NCI-H1105 (cell line): ENCODE data around the gene CHFR.
"Not testable (repeated sequence)": the region's sequence is repeated elsewhere in the genome, so short reads cannot be mapped to it uniquely, and the experiment has no call there.

ENCODE experiments used
- DNase-seq: peaks from one replicate; lab custom pipeline; 2025; lab: John Stamatoyannopoulos, UW

CHFR gene, protein sequence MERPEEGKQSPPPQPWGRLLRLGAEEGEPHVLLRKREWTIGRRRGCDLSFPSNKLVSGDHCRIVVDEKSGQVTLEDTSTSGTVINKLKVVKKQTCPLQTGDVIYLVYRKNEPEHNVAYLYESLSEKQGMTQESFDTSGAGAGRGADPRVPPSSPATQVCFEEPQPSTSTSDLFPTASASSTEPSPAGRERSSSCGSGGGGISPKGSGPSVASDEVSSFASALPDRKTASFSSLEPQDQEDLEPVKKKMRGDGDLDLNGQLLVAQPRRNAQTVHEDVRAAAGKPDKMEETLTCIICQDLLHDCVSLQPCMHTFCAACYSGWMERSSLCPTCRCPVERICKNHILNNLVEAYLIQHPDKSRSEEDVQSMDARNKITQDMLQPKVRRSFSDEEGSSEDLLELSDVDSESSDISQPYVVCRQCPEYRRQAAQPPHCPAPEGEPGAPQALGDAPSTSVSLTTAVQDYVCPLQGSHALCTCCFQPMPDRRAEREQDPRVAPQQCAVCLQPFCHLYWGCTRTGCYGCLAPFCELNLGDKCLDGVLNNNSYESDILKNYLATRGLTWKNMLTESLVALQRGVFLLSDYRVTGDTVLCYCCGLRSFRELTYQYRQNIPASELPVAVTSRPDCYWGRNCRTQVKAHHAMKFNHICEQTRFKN

DNA sequence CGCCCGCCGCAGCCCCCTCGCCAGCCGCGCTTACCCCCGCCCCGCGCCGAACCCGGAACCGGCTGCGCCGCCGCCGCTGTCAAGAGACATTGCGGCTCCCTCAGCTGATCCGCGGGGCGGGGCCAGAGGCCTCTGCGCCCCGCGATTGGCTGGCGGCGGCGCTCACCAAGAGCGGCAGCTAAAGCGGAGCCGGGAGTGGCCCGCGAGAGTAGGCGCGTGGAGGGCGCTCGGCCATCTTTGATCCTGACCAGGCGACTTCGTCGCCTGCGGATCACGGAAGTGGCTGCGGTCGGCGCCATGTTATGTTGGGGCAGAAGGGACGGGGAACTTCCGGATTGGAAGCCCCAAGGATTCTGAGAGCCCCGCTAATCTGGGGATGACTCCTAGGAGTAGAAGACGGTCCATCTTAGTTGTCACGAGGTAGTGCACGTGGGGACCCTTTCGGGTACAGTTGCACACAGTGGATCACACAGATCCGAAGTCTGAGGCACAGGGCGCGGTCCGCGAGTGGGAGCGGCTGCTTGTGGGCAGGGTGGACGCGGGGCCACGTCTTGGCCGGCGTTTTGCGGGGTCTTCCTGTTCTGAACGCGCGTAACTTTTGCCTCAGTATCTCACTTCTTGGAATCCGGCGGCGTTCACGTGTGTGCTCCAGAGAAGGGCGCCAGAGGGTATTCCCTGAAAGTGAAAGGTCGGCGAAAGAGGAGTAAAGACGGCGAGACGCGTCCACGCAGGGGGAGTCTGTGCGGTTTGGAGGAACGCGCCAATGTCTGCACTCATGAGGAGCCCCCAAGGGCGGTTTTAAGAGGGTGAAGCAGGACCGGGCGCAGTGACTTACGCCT lies at the start of gene CHFR:
TSS of gene CHFR (minus strand) at position 93 of the 839 bp plus-strand sequence. CDS start 277 bp downstream, outside the sequence.
- peak; percentile 81 for DNase-seq

GRCh38 chr12:132936921-132937320 lies 49.5 kb upstream of the CHFR start:
- not testable (repeated sequence) for DNase-seq

DNA sequence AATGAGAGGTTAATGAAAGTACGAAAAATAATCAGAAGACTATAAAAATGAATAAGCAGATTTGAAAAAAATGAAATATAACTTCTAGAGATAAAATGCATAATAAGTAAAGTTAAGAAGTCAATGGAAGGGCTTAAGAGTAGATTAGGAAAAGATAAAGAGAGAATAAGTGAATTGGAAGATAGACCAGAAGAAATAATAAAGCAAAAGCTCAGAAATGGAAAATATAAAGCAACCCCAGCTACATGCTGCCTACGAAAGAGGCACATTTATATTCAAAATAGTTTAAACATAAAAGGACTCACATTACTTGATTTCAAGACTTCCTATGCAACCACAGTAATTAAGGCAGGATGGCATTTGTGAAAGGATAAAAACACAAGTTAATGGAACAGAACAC lies 48.8 kb upstream of the CHFR start:
- no peak for DNase-seq

DNA sequence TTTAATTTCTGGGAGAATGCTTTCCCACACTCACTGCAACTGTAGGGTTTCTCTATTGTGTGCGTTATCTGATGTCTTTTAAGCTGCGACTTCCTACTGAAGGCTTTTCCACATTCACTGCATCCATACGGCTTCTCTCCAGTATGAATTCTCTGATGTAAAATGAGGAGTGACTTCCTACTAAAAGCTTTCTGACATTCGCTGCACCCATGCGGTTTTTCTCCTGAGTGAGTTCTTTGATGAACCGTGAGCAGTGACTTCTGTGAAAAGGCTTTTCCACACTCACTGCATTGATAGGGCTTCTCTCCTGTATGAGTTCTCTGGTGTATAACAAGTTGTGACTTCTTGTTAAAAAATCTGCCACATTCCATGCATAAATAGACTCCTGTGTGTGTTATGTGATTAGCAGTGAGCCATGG lies 39.0 kb upstream of the CHFR start:
- no peak for DNase-seq

DNA sequence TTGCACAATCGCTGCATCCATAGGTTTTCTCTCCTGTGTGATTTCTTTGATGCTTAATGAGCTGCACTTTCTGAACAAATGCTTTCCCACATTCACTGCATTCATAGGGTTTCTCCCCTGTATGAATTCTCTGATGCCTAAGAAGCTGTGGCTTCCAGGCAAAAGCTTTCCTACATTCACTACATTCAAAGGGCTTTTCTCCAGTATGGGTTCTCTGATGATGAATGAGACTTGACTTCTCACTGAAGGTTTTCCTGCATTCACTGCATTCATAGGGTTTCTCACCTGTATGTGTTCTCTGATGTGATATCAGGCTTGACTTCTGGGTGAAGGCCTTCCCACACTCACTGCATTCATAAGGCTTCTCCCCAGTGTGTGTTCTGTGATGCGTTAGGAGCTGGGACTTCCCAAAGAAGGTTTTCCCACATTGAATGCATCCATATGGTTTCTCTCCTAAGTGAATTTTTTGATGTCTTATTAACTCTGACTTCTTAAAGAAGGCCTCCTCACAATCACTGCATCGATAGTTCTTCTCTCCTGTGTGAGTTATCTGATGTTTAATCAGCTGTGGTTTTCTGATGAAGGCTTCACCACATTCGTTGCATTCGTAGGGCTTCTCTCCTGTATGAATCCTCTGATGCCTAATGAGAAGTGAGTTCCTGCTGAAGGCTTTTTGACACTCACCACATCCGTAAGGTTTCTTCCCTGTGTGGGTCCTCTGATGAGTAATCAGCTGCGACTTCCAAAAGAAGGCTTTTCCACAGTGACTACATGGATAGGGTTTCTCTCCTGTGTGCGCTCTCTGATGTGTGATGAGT lies 38.4 kb upstream of the CHFR start:
- DNase-seq, result no peak

DNA sequence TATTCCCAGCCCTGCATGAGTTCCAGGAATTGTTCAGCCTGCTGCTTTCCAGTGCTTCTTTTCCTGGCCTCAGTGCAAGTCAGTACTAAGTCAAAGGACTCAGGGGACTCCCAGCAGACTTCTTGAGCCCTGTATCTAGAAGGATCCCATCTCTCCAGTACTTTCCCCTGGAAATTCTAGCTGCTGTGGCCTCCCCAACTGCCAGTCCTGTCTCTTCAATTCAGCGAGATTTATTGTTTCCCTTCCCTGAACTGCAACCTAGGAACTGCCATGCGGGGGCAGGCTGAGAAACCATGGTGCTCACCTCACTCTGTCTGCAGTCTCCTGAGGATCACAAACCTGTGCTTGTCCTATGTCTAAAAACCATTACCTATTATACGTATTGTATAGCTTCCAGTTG lies 37.0 kb upstream of the CHFR start:
- DNase-seq, result no peak

DNA sequence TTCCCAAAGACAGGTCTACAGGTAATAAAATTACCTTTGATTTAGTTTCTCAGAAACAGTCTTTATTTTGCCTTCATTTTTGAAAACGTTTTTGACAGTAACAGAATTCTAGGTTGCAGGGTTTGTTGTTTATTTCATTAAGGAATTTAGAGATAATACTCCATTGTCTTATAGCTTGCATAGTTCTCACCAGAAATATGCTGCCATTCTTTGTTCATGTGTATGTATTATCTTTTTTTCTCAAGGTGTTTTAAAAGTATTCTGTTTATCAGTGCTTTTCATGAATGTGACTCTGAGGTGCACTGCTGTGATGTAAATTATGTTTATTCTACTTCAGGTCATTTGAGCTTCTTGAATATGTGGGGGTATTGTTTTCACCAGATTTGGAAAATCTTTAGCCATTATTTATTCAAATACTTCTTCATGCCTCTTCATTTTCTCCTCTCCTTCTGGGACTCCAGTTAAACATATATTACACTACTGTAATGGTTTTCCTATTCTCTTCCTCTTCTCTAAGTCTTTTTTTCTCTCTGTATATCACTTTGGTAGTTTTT lies 36.0 kb upstream of the CHFR start:
- DNase-seq, result no peak

DNA sequence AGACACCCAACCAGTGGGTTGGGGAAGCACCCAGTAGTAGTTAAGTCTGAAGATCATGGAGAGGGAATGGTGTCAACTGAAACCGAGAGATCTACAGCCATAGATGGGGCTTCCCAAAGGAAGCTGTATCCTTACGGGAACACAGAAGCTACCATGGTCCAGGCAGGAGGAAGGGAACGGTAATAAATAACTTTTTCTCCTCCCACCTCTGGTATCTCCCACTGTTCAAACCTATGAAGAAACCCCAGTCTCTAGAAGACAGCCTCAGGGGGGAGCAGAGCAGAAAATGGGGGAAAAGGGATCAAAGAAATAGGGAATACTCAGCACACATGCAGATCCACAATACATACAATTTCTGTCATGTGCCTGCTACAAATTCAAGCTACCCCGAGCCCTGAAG lies 35.3 kb upstream of the CHFR start:
- DNase-seq, result no peak

- no peak for DNase-seq
Observed at GRCh38 chr12:132921685-132922084, 34.3 kb upstream of the CHFR start.

DNA sequence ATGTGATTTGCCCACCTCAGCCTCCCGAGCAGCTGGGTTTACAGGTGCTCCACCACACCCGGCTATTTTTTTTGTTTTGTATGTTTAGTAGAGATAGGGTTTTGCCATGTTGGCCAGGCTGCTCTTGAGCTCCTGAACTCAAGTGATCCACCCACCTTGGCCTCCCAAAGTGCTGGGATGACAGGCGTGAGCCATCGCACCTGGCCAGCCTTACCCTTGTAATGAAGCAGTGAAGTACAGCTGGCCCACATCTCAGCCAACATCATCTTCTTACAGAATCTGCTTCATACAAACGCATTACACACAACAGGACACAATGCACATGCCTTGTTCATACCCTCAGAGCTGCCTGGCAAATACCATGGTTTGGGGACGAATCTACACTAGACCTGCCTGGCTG lies 31.3 kb upstream of the CHFR start:
- DNase-seq, result no peak

- DNase-seq, result no peak
Observed at GRCh38 chr12:132909030-132909368, 21.6 kb upstream of the CHFR start.

- peak; percentile 90 for DNase-seq
Observed at GRCh38 chr12:132908145-132909029, 21.0 kb upstream of the CHFR start.

DNA sequence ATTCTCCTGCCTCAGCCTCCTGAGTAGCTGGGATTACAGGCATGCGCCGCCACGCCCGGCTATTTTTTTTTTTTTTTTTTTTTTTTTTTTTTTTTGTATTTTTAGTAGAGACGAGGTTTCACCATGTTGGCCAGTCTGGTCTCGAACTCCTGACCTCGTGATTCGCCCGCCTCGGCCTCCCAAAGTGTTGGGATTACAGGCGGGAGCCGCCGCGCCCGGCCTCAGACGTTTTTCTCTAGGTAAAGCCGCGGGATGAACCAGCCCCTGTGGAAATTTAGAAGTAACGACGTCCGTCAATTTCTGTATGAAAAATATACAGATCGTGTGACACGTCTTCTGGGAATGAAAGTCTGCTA lies 20.4 kb upstream of the CHFR start:
- not testable (repeated sequence) for DNase-seq

DNA sequence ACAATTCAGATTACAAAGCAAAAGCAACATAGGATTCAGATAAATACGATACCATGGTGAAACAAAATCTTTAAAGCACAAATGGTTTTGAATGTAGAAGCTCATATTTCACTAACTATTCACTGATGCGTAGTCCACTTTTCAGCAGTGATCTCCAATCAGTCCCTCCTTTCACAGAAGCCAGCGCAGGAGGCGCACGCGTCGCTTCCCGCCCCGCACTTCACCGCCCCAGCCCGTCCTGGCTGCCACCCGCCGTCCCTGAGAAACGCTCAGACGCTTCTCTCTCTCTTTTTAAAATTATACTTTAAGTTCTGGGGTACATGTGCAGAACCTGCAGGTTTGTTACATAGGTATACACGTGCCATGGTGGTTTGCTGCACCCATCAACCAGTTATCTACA lies 19.8 kb upstream of the CHFR start:
- no peak for DNase-seq

- DNase-seq, result no peak
Observed at GRCh38 chr12:132904718-132905328, 17.4 kb upstream of the CHFR start.

DNA sequence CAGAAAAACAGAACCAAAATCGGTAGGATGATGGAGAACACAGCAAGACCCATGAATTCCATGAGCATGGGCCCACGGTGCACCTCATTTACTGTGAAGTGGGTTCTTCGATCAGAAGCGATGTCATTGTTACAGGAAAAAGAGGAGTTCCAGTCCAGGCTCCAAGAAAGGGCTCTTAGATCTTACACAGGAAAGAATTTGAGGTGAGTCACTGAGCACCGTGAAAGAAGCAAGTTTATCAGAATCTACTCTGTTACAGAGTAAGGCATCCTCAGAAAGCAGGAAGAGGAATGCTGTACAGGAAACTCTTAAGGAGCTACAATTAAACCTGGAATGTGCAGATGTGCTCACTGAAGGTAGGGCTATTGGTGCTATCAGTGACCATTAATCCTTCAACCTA lies 11.6 kb upstream of the CHFR start:
- DNase-seq, result no peak

DNA sequence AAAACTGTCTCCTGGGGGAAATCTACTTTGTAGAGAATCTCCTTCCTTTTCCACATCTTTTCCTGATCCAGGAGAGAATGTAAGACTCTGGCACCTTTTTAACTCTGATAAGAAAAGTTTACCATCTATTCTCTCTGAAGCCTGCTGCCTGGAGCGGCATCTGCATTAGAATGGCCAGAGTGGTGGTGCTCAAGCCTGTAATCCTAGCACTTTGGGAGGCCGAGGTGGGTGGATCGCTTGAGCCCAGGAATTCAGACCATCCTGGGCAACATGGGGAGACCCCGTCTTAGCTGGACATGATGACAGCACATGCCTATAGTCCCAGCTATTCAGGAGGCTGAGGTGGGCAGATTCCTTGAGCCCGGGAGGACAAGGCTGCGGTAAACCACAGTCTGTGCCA lies 1.4 kb upstream of the CHFR start:
- DNase-seq, result no peak

DNA sequence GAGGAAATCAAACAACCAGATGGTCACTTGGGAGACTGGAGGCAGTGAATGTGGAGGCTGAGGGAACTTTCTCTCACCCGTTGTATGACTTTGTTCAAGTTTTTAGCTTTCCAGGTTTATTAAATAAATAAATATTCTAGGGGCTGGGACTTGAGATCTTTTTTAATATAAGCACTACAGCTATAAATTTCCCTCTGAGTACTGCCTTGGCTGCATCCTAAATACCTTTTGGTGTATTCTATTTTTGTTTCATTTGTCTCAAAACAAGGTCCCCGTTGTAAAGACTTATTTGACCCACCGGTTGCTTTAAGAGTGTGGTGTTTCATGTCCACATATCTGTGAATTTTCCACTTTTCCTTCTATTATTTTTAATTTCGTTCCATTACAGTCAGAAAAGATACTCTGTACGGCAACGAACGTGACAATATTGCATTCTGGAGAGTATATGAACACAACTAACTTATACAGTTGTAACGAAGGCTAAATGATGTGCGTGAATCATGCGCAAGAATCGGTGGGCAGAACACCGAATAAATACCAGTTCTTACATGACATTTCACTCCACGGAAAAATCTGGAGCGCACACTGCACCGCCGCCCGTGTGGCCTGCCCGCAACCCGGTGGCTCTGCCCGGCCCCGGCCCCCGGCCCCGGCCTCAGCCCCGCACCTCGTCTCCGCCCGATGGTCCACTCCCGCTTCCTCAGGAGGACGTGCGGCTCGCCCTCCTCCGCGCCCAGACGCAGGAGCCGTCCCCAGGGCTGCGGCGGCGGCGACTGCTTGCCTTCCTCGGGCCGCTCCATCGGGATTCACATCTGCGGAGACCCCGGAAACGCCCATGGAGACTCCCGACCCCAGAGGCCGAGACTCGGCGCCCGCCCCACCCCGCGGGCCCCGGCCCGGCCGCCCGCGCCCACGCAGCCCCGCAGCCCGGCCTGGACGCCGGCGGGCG lies 602 bp downstream of the CHFR start:
- DNase-seq, result no peak

DNA sequence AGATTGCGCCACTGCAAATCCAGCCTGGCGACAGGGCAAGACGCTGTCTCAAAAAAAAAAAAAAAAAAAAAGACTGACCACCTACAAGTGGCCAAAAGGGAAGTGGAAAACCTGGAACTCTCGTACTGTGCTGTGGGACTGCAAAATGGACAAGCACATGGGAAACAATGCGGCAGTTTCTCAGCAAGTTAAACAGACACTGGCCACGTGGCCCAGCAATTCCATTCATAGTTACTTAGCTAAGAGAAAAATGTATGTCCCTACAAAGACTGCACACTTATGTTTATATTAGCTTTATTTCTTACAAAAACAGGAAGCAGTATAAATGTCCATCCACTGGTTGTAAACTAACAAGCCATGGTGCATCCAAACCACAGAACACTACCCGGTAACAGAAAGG lies 5.6 kb downstream of the CHFR start:
- no peak for DNase-seq
